T-helper 2 cell (primary cell): ENCODE results near the gene SMAD1.

ENCODE experiments used
- DNase-seq, 5 experiments: peaks; one replicate each; pipeline versions ENCODE4 v3.0.0 to v3.0.0-alpha.2; 2012 to 2022

Gene SMAD1

DNA sequence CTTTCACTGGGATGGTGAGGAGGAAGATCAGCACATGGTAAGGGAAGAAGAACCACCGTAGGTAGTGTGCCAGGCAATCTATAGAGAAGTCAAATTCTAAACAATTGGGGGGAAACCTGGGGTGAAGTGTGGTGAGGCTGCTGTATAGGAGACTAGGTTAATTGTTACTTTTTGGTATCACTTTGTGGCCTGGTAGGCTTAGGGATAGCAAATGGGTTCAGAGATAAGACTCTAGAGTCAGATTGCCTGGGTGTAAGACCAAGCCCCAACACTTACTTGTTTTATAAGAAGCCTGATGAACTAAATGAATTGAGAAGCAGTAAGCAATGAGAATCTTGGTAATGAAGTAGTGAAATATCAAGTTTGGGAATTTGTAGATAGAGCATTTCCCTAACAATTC lies 8.7 kb downstream of the SMAD1 start:
- DNase-seq, result peak in 1 of 5 experiments; percentile 33

DNA sequence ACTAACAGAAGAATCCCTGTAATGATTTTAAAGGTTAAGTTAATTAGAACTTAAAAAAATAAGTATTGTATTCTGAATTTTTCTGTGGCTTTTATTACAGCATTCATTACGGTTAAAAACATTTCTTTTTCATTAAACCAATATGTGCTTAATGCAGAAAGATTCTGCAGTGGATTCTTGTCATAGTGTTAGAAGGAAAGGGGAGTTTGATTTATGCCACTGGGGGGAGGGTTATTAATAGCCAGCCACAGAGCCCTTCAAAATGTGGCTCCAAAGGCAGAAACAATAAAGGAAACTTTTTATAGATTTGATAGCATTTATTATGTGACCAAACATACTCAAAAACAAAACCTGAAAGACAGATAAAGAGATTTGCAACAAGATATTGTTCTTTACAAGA lies 9.1 kb downstream of the SMAD1 start:
- DNase-seq, result no peak

DNA sequence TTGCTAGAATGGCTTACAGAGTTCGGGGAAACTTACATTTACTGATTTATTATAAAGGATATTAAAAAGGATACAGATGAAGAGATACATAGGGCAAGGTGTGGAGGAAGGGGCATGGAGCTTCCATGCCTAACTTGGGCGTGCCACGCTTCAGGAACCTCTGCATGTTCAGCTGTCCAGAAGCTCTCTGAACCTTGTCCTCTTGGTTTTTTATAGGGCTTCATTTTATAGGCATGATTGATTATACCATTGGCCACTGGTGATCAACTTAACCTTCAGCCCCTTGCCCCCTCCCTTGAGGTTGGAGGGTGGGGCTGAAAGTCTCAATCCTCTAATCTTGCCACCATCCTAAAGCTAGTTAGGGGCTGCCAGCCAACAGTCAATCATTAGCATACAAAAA lies 10.7 kb downstream of the SMAD1 start:
- no peak for DNase-seq

DNA sequence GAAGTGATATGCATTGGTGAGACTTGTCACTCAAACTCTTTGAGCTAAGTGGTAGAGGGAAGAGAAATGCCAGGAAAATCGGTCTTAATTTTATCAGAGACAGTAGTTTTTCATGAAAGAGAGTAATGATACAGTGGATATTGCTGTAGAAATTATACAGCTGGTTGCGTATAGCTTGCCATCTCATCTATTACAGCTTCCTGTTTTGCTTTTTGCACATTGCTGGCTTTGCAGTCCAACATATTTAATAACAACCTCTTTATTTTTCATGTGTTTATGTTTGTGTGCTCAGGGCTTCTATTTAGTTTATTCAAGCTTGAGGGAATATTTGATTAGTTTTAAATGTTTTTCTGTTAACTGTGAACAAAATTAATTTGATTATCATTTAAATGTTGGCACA lies 11.5 kb downstream of the SMAD1 start:
- no peak for DNase-seq

- DNase-seq, result no peak
Observed at GRCh38 chr4:145494666-145495270, 13.1 kb downstream of the SMAD1 start.

GRCh38 chr4:145496292-145496691 lies 14.6 kb downstream of the SMAD1 start:
- no peak for DNase-seq

- DNase-seq, result no peak
Observed at GRCh38 chr4:145497199-145498149, 15.8 kb downstream of the SMAD1 start.

DNA sequence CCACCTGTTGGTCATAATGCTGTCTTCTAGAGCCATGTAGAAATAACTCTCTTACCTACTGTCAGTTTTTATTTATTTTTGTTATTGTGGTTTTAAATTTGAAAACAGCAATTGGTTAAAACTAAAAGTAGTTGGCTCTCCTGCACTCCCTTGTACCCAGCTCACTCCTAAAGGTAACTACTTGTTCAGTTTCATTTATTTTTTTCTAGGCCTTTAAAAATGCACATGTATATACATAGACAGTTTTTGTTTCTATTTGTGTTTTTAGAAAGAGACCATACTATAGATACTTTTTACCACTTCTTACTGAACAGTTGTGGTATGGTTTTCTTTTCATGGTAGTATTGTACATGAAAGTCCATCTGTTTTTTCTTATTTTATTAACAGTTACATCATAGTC lies 16.8 kb downstream of the SMAD1 start:
- no peak for DNase-seq

DNA sequence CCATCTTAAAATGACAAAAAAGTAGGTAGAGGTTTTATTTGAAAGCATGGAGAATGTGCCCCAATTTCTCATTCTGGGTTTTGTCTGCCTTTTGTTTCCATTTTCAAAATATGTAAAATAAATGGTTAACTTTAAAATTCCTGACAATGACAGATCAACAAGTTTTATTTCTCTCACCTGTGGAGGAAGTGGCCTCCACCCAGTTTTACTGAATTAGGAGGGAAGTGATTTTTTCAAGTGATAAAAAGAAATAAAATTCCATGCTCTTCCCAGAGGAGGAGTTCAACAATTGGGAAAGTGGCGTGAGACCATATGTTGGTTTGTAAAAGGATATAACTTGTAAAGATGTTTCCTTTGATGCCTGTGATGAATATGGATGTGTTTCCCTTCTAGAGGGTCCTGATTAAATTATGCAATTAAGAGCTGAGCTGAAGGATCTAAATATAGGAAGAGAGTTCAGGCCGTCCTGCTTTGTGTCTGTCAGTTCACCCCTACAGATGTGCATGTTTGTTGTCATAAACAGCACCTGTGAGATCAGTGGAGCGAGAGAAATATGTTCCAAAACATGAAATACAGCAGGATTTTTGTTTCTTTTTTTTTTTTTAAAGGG lies 19.5 kb downstream of the SMAD1 start:
- DNase-seq, result no peak

DNA sequence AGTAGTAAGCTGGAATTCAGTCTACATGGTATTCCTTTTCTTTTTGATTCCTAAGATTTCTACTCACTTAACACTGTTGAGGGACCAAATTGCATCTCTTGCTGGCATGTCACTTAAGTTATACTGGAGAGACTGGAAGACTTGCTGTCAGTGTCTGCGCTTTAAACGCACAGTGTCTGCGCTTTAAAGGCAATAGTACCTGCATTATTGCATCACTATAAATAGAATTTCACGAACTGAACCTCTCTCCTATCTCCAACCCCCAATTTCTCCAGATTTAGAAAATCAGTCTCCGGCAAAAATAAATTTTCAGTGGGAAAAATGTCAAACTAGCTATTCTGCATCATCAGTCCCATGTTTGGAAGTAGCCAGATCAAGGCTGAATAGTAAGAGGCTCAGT lies 21.2 kb downstream of the SMAD1 start:
- no peak for DNase-seq

DNA sequence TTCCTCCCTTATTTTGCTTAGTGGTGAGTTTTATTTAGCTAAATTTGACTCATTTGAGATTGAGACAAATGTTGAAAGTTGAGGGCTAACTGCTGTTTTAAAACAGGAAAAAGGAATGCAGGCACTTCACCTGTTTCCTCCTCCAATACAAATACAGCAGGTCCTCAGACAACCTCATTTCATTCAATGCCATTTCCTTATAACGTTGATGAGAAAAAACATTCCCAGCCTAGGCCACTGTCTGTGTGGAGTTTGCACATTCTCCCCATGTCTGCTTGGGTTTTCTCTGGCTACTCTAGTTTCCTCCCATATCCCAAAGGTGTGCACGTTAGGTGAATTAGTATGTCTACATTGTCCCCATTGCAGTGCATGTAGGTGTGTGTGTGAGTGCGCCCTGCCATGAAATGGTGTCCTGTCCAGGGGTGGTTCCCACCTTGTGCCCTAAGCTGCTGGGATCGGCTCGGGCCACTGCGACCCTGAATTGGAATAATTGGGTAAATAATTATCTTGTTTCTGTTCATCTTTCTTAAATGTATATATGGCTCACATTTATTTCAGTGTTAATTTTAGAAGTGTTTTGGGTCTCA lies 21.9 kb downstream of the SMAD1 start:
- no peak for DNase-seq

- DNase-seq, result no peak
Observed at GRCh38 chr4:145505995-145506394, 24.3 kb downstream of the SMAD1 start.

DNA sequence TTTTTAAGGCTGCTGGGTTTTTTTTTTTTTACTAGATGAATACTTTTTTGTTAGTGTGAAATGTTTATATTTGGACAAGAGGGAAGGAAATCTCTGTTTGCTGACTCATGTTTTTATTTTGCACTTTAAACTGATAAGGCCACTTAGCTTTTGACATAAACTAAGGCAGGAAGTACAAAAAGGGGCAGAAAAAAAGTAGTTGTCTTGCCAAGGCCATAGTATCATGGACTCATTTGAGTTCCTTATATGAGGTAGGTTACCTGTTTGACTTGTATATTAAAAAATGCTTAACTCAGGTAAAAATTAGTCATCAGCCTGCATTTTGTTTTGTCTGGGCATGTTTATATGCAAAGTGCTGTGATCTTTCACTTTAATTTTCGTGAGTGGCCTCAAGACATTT lies 26.0 kb downstream of the SMAD1 start:
- peak in 1 of 5 experiments; percentile 40 for DNase-seq

- DNase-seq, result peak in 1 of 5 experiments; percentile 39
Observed at GRCh38 chr4:145511913-145512522, 30.4 kb downstream of the SMAD1 start.

- DNase-seq, result no peak
Observed at GRCh38 chr4:145513020-145513621, 31.5 kb downstream of the SMAD1 start.

DNA sequence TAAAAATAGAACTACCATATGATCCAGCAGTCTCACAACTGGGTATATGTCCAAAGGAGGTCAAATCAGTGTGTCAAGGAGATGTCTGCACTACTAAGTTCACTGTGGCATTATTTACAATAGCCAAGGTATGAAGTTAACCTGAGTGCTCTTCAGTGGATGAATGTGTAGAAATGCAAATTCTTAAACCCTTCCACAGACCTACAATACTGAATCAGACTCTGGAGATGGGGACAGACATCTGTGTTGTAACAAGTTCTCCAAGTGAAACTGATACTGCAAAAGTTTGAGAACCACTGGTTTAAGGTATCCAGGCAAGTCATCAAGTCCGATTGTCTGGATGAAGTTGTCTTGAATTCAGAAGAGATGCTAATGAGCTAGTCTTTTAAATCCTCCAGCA lies 38.5 kb downstream of the SMAD1 start:
- DNase-seq, result no peak

DNA sequence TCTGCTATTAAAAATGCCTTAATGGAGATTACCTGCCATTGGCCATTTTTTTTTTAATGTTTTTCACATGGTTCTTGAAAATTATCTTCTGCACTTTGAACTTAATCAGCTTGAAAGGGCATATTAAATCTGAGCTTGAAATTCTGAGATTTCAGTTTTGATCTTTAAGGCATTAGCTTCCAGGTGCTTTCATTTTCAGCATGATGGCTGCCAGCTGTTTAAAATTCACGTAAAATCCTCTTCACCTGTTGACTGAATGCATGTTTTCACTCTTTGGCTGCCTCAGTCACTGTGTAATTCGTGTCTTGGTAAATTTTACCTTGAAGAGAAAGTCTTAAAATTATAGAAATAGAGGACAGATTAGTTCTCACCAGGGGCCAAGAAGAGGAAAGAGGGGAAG lies 39.6 kb downstream of the SMAD1 start:
- no peak for DNase-seq

DNA sequence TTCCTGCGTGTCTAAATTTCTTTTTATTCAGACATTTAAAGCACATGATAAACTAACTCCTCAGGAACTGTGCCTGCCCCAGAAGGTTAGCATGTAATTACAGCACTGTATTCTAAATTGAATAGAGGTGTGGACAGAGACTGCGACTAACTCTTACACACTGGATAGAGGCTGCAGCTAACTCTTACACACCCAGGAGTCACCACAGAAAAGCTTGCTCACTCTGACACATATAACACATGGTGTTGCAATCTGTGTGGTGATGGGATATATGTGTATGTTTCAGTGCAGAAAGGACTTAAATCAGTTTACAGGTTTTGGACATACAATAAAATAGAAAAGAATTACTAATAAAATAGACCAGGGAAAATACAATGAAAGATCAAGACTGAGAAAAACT lies 41.5 kb downstream of the SMAD1 start:
- DNase-seq, result no peak

DNA sequence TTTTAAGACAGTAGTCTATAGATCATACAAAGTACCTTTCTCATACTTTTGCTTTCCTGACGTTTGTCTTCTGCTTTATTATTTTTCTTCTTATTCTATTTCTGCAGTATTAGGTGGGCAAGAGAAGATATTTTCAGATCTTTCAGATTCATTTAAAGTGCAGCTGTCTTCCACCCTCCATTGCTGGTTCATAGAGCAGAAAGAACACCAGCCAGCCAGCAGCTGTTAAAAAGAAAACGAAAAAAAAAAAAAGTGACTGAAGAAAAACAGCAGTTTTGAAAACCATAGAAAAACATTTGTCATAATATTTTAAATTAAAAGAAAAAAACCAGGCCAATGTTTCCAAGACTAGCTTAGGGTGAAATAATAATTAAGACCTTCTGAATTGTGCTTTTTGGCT lies 42.9 kb downstream of the SMAD1 start:
- DNase-seq, result no peak

GRCh38 chr4:145525291-145525740 lies 43.7 kb downstream of the SMAD1 start:
- no peak for DNase-seq

- DNase-seq, result no peak
Observed at GRCh38 chr4:145527773-145528172, 46.1 kb downstream of the SMAD1 start.

- no peak for DNase-seq
Observed at GRCh38 chr4:145528601-145529000, 46.9 kb downstream of the SMAD1 start.
